A673 (cell line): ENCODE data around the gene TRIP13.

Experiments used
- EZH2 ChIP-seq: fragments of 200-600 bp; sonication (generic); IDR thresholded peaks from 2 replicates; pipeline ENCODE4 v1.6.1; 2017; ENCODE audit warnings: borderline replicate concordance, low read depth, mild to moderate bottlenecking, mixed read lengths, antibody characterized with exemption, low read length; ENCODE audit not compliant: poor library complexity, severe bottlenecking
- TF ChIP-seq, protein P1 (sequence below): fragments of 300-800, 200-600 bp; sonication (generic); conservative IDR thresholded peaks from 2 replicates; pipeline ENCODE4 v1.5.1; 2017; ENCODE audit warnings: low read depth, mild to moderate bottlenecking, antibody characterized with exemption, low read length, moderate library complexity, mixed read lengths

DNA sequence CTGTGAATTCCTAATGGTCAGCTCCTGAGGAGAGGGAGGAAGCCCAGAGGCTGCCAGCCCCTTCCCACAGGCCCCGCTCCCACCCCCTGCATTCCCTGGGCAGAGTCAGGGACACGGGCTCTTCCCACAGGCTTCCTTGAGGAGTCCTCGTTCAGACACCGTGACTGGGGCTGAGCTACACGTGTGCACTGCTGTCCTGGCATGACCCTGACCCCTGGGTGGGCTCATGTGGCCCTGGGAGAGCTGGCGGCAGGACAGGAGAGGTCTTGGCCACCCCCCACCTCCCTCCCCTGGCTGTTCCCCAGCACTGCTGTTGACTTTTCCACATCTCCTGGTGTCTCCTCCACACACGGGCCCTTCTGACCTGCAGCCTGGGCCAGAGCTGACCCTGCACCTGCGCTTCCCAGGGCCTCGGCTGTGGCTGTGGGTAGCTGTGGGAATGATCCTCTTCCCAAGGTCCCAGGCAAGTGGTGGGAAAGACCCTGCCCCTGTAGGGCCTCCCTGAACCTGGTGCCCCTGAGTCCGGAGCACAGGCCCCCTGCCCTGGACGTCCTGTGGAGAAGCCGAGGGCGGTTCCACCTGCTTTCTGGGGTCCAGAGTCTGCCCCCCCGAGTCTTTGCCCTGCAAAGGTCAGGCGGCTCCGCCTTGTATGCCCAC is 59.4 kb downstream of the TRIP13 start:
- TF ChIP-seq, protein P1, sequence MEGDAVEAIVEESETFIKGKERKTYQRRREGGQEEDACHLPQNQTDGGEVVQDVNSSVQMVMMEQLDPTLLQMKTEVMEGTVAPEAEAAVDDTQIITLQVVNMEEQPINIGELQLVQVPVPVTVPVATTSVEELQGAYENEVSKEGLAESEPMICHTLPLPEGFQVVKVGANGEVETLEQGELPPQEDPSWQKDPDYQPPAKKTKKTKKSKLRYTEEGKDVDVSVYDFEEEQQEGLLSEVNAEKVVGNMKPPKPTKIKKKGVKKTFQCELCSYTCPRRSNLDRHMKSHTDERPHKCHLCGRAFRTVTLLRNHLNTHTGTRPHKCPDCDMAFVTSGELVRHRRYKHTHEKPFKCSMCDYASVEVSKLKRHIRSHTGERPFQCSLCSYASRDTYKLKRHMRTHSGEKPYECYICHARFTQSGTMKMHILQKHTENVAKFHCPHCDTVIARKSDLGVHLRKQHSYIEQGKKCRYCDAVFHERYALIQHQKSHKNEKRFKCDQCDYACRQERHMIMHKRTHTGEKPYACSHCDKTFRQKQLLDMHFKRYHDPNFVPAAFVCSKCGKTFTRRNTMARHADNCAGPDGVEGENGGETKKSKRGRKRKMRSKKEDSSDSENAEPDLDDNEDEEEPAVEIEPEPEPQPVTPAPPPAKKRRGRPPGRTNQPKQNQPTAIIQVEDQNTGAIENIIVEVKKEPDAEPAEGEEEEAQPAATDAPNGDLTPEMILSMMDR = no peak
- no peak for TF ChIP-seq EZH2
